Amniotic stem cell (primary cell): Measurements from ENCODE around the gene RNLS.

Experiments
- DNase-seq: peaks from one replicate; lab custom pipeline; 2025; lab: John Stamatoyannopoulos, UW

The RNLS gene

DNA sequence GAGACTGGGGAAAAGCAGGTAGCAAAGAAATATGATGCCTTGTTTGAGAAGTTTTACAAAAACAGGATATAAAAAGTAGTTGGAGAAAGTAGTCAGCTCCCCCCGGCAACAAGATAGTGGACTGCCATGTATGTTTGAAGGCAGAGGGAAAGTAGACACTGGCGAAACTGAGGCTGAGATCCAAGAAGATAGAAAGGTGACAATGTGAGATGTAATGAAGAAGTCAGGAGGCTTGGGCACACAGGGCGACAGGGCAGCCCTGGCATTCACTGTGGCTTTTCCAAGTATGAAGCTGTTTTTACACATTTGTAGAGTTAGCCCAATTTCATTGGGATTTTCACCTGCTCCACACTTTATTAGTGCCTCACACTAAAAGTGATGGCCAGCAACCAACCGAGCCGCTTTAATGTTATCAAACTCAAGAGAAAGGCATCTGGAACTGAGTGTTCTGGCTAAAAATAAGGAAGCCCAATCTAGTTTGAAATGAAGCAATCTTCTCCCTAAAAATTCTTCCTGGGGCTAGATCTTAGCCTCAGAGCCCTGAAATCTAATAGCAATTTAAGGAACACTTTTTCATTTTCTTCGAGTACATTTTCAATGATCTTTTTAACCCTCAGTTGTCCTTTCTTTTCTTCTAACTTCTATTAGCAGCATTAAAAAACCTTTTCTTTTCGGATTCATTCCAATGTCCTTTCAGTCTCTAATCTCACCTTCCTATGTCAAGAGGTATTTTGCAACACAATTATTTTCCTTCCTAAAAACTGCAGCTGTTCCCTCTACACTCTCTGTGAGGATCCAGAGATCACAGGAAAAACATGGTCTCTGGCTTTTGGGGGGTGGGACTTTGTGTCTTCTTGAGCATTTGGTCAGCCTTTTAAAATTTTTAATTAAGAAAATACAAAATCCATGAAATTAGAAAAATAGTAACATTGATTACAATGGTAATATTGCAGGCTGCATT lies 108.0 kb downstream of the RNLS start:
- no peak for DNase-seq

- no peak for DNase-seq
Observed at GRCh38 chr10:88473989-88474883, 108.9 kb downstream of the RNLS start.

- DNase-seq: no peak
Observed at GRCh38 chr10:88472540-88472939, 110.6 kb downstream of the RNLS start.

- DNase-seq: no peak
Observed at GRCh38 chr10:88471899-88472298, 111.2 kb downstream of the RNLS start.

DNA sequence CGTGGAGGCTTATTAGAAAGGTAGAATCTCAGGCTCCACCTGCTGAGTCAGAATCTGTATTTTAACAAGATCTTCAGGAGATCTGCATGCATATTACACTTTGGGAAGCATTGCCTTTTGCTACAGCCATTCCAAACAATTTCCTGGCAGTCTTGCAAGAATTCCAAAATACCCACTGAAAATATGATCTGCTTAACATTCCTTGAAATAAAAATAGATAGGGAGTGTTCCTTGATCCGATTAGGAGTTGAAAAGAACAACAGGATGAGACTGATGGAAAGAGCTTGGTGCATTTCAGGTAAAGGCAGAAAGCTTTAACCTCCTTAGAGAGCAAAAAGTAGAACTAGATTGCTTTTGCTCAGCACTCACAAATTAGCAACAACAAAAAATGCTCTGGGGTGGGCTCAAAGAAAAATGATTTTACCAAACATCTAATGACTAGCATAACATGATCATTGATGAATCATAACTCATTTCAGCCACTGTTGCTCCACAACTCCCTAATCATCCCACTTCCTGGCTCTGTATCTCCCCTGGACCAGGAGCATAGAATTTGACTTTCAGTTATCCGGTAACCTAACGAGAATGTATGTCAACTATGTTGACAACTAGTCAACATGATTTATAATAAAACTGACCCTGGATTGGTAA lies 115.2 kb downstream of the RNLS start:
- no peak for DNase-seq

DNA sequence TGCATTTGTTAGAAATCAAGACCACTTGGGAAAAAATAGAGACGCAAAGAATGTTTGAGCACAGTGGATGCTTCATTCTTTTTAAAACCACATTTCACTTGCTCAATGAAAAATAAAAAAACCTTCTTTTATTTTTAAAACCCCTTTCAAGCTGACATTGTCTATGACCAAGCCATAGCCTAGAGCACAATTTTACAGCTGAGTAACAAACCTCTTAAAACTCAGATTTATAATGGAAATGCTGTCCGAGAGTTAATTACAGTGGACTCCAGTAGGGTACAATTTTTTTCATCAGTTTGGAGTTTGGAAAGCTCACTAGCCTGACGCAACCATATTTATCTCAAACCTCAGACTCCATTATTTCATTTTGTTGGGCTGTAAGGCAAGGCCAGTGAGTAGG lies 116.3 kb downstream of the RNLS start:
- no peak for DNase-seq

DNA sequence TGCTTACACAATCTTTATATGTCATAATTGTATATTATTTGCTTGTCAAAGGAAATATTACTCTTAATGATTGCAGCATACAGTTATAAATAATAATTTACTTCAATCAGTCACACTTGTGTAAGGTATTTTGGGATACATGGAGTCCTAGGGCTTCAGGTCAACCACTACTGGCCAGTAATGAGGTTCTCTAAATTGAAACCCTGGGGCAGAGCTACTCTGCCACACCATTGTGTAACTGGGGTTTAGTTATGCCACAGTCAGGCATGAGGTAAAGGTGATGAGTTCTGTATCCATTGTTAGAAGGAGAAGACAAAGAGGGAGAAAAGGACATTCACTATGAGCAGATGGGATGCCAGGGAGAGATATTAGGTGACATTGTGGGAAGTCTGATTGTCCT lies 117.4 kb downstream of the RNLS start:
- DNase-seq: no peak

GRCh38 chr10:88463811-88464210 lies 119.3 kb downstream of the RNLS start:
- DNase-seq: no peak

- no peak for DNase-seq
Observed at GRCh38 chr10:88461426-88461825, 121.7 kb downstream of the RNLS start.

- no peak for DNase-seq
Observed at GRCh38 chr10:88459530-88459929, 123.6 kb downstream of the RNLS start.

- no peak for DNase-seq
Observed at GRCh38 chr10:88458209-88458608, 124.9 kb downstream of the RNLS start.

DNA sequence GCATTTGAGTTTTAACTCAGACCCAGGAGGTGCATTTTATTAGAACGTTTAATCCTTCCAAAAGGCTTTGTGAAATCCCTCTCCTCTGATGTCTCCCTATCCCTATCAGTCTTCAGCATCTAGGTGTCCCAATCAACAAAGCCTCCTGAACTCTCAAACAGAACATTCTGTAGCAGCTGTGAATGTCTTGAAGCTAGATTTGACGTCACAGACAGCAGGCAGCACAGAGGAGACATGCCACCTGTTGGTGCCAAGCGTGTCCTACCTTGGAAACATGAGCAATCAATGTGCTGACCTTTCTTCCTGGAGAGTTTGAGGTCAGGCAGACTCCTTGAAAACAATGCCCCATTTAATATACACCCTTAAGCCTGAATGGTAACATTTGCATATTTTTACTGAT lies 125.5 kb downstream of the RNLS start:
- DNase-seq: no peak

DNA sequence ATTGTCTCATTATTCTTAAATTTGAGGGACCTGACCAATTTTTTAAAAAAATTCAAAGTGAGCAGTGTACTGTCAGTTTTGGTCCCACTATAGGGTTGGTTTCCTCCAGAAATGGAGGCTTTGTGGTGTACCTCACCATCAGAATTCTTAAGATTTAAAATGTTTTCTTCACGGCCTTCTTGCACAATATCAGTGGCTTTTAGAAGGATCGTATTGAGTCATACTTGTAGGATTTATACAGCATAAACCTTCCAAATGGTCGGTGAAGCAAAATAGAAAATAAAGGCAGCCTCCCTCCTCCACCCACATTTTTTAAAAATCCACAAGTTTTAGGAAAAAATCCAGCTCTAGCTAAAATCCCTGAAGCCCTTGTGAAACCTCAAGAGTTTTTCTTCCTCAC lies 126.4 kb downstream of the RNLS start:
- no peak for DNase-seq

DNA sequence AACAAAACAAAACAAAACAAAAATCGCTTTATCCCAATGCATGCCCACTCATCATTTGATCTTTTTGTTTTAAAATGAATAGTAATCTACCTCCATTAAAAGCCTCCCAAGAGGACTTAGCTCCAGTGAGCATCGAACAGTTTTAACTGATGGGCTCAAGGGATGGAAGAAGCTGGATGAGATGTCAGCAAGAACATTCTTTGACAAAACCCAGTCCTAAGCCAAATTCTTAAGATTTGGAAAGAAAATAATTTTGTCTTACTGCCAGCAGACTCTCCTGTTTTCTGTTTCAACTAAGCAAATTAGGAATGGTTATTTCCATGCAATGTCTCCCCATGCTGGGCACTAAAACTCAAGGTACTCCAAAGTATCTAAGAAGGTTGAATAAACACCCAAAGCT lies 127.3 kb downstream of the RNLS start:
- DNase-seq: no peak

- no peak for DNase-seq
Observed at GRCh38 chr10:88450201-88450600, 132.9 kb downstream of the RNLS start.

DNA sequence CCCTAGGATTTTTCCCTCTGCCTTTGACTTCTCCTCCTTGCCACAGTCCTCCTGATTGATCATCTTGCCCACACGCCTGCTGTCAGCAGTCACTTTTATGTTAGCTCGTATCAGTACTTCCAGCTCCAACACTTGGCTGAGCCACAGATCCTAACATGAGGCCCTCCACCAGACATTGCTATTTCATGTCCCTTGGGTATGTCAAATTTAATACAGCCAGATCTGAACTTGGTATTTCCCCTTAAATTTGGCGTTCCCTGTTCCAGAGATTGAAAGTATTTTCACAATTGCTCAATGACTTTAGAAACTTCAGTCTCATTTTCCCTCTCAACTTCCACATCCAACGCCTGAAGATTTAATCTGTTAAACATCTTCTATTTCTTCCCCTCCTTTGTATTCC lies 140.4 kb downstream of the RNLS start:
- DNase-seq: no peak

DNA sequence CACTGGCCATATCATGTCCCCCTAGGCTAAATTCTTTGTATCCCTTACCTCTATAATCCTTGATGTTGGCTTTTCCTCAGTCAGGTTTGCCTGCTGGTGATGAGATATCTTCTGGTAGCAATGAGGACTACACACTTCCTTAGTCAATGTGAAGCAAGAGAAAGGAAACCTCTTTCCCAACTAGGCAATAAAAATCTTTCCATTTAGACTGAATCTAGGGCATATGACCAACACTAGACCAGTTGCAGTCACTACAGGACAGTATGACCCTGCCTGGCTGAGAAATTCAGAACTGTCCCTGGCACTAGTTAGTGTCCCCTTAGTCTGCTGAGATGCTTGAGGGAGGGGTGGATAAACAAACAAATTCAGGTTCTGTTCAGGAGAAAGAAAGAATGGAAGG lies 142.6 kb downstream of the RNLS start:
- no peak for DNase-seq

- DNase-seq: no peak
Observed at GRCh38 chr10:88439932-88440331, 143.2 kb downstream of the RNLS start.

- DNase-seq: no peak
Observed at GRCh38 chr10:88437411-88437810, 145.7 kb downstream of the RNLS start.

- DNase-seq: no peak
Observed at GRCh38 chr10:88433565-88434186, 149.4 kb downstream of the RNLS start.

- no peak for DNase-seq
Observed at GRCh38 chr10:88431103-88431502, 152.0 kb downstream of the RNLS start.

GRCh38 chr10:88428976-88429375 lies 154.1 kb downstream of the RNLS start:
- DNase-seq: no peak
